ENCODE results near the gene KIFAP3. TPM values are rescaled to one million over a fixed set of nuclear protein-coding genes. Genes with fewer than 3 reads are reported as not detected.
"Not testable (repeated sequence)": the region's sequence is repeated elsewhere in the genome, so short reads cannot be mapped to it uniquely, and the experiment has no call there.

The KIFAP3 gene
- total RNA-seq, 2 experiments from 2014 or later: 10.5 to 12.5 TPM

GRCh38 chr1:169921080-169921479 lies 153.4 kb downstream of the KIFAP3 start:
- Histone ChIP-seq H3K9me2 (ENCODE audit: insufficient read depth, low read length) (no peaks in the 10 kb centered on the region), H4K20me1 (ENCODE audit: insufficient read depth, low read length) (no peaks in the 10 kb centered on the region), H3K4me3 (ENCODE audit: low read depth, low read length, poor library complexity, severe bottlenecking) (no peak overlapping the region), H2AFZ (ENCODE audit: low read length) (no peak overlapping the region), H3K36me3 (ENCODE audit: insufficient read depth, low read length) (no peaks in the 10 kb centered on the region), H3K27ac (ENCODE audit: low read depth, low read length, poor library complexity, severe bottlenecking) (no peak overlapping the region), H3K4me2 (ENCODE audit: low read length) (no peak overlapping the region), H3K9me3 (ENCODE audit: low read length) (no peaks in the 10 kb centered on the region), H3K79me2 (ENCODE audit: insufficient read depth, low read depth, low read length) (no peaks in the 10 kb centered on the region), H3K4me1 (ENCODE audit: insufficient read depth, low read length, poor library complexity, severe bottlenecking) (no peaks in the 10 kb centered on the region)
- no TSS peak for BruUV-seq (replicated peaks)
- POLR2A ChIA-PET: interaction anchor here (0.7 to 1.4 kb wide), 2 partner anchors 120 to 612 kb away, joined by 3 read pairs; no protein-coding TSS in a partner anchor
- no peak for DNase-seq (ENCODE audit: low spot score)
- intact Hi-C loops (cut with micrococcal nuclease; ENCODE audit: unreplicated experiment): no loop called here
- no peak for TF ChIP-seq CTCF (conservative IDR thresholded peaks at IDR 0.05; ENCODE audit: low read length)
- no peak for TF ChIP-seq EZH2phosphoT487 (IDR thresholded peaks at IDR 0.05; ENCODE audit: borderline replicate concordance, low read depth, low read length)
- CTCF ChIA-PET (ENCODE audit: unreplicated experiment): no interaction called here

GRCh38 chr1:169918927-169919326 lies 155.6 kb downstream of the KIFAP3 start:
- Histone ChIP-seq H3K27ac (ENCODE audit: low read depth, low read length, poor library complexity, severe bottlenecking) (no peak overlapping the region), H3K79me2 (ENCODE audit: insufficient read depth, low read depth, low read length) (no peaks in the 10 kb centered on the region), H2AFZ (ENCODE audit: low read length) (no peak overlapping the region), H3K4me1 (ENCODE audit: insufficient read depth, low read length, poor library complexity, severe bottlenecking) (peaks cover 3% of the 10 kb centered on the region), H3K9me2 (ENCODE audit: insufficient read depth, low read length) (no peaks in the 10 kb centered on the region), H4K20me1 (ENCODE audit: insufficient read depth, low read length) (no peaks in the 10 kb centered on the region), H3K4me2 (ENCODE audit: low read length) (no peak overlapping the region), H3K4me3 (ENCODE audit: low read depth, low read length, poor library complexity, severe bottlenecking) (no peak overlapping the region), H3K36me3 (ENCODE audit: insufficient read depth, low read length) (no peaks in the 10 kb centered on the region), H3K9me3 (ENCODE audit: low read length) (no peaks in the 10 kb centered on the region)
- TF ChIP-seq EZH2phosphoT487 (IDR thresholded peaks at IDR 0.05; ENCODE audit: borderline replicate concordance, low read depth, low read length) (no peak), CTCF (conservative IDR thresholded peaks at IDR 0.05; ENCODE audit: low read length) (no peak)
- BruUV-seq (replicated peaks): no TSS peak
- no peak for DNase-seq (ENCODE audit: low spot score)
- intact Hi-C loops (cut with micrococcal nuclease; ENCODE audit: unreplicated experiment): no loop called here
- CTCF ChIA-PET (ENCODE audit: unreplicated experiment): no interaction called here
- POLR2A ChIA-PET: interaction anchor here (0.8 to 1.3 kb wide), 2 partner anchors 17 to 30 kb away, joined by 3 to 6 read pairs; no protein-coding TSS in a partner anchor

GRCh38 chr1:169918220-169918619 lies 156.3 kb downstream of the KIFAP3 start:
- H3K79me2 ChIP-seq (ENCODE audit: insufficient read depth, low read depth, low read length); H4K20me1 ChIP-seq (ENCODE audit: insufficient read depth, low read length); H3K27ac ChIP-seq (ENCODE audit: low read depth, low read length, poor library complexity, severe bottlenecking); H3K4me2 ChIP-seq (ENCODE audit: low read length); H3K9me3 ChIP-seq (ENCODE audit: low read length); H3K36me3 ChIP-seq (ENCODE audit: insufficient read depth, low read length); H3K4me1 ChIP-seq (ENCODE audit: insufficient read depth, low read length, poor library complexity, severe bottlenecking); H3K9me2 ChIP-seq (ENCODE audit: insufficient read depth, low read length); BruUV-seq (replicated peaks); H3K4me3 ChIP-seq (ENCODE audit: low read depth, low read length, poor library complexity, severe bottlenecking); H2AFZ ChIP-seq (ENCODE audit: low read length); intact Hi-C loops (cut with micrococcal nuclease; ENCODE audit: unreplicated experiment); CTCF ChIA-PET (ENCODE audit: unreplicated experiment); DNase-seq (ENCODE audit: low spot score): not testable (repeated sequence)
- POLR2A ChIA-PET: interaction anchor here (1.1 kb wide), 1 partner anchor 9 kb away, joined by 3 read pairs; no protein-coding TSS in a partner anchor

All from OCI-LY7 (cell line).